Suprapubic skin (tissue), 4 donors: ENCODE results near the gene KIF22. TPM values are rescaled to one million over a fixed set of nuclear protein-coding genes. Genes with fewer than 3 reads are reported as not detected.
A peak's percentile ranks its signal among the peaks of the same experiment; 100 is the strongest.
"Not testable (repeated sequence)": the region's sequence is repeated elsewhere in the genome, so short reads cannot be mapped to it uniquely, and the experiment has no call there.

Experiments used
- DNase-seq, 2 donors: peaks; one replicate each; pipeline ENCODE4 v3.0.0-alpha.2; 2019; ENCODE audit warnings: low spot score in 2 of 2
- H3K27ac ChIP-seq: fragments of 200-600 bp; sonication (generic); one replicate; pipeline ENCODE4 v1.5.1; 2019
- H3K27me3 ChIP-seq: fragments of 200-600 bp; sonication (generic); one replicate; pipeline ENCODE4 v1.5.1; 2019
- H3K36me3 ChIP-seq: fragments of 200-600 bp; sonication (generic); one replicate; pipeline ENCODE4 v1.5.1; 2019
- H3K4me1 ChIP-seq: fragments of 200-600 bp; sonication (generic); one replicate; pipeline ENCODE4 v1.5.1; 2019
- H3K4me3 ChIP-seq: fragments of 200-600 bp; sonication (generic); one replicate; pipeline ENCODE4 v1.5.1; 2019; ENCODE audit warnings: mild to moderate bottlenecking
- H3K9me3 ChIP-seq: fragments of 200-600 bp; sonication (generic); one replicate; pipeline ENCODE4 v1.5.1; 2019
- EP300 ChIP-seq: sonication (generic); formaldehyde crosslinking; IDR thresholded peaks from one replicate; pipeline ENCODE4 v1.6.1; 2017; ENCODE audit warnings: antibody characterized with exemption
- POLR2A ChIP-seq, 2 donors: fragments of 450-650 bp; IDR thresholded peaks; one replicate each; pipeline ENCODE4 v1.6.1; 2017; ENCODE audit warnings: antibody characterized with exemption in 2 of 2, mild to moderate bottlenecking in 2 of 2, moderate library complexity in 2 of 2
- POLR2AphosphoS5 ChIP-seq, 3 donors: sonication (generic); formaldehyde crosslinking; IDR thresholded peaks; one replicate each; pipeline ENCODE4 v1.6.1; 2017; ENCODE audit warnings: antibody characterized with exemption in 3 of 3
- WGBS: methylation state at CpG from one replicate; pipeline ENCODE4 v1.1.5; 2018; 5-methylcytosine and 5-hydroxymethylcytosine counted together
- total RNA-seq, 4 donors: library from RNA; depleted of rRNA; stranded (reverse); fragments of >200 nt; gene quantifications; one replicate each; pipeline ENCODE4 v1.1.0, GENCODE V29; 2016
- TF ChIP-seq, protein P1 (sequence below), 2 donors: fragments of 200-600 bp in 1 of 2; fragments of 450-650 bp in 1 of 2; sonication (generic) in 1 of 2; IDR thresholded peaks; one replicate each; pipeline ENCODE4 v1.5.1; 2016 to 2019; ENCODE audit warnings: antibody characterized with exemption in 2 of 2, mild to moderate bottlenecking in 1 of 2, moderate library complexity in 1 of 2

KIF22 gene
- total RNA-seq, 4 donors from 2014 or later, result 42.8 to 65.7 (median 55.1) TPM

- H3K4me3 ChIP-seq, result no peak within 1 kb of the TSS
- H3K27ac ChIP-seq, result no peak within 1 kb of the TSS
- no peak for DNase-seq
- no peaks in the 10 kb centered on the region for H3K4me1 ChIP-seq
- TF ChIP-seq EP300 (no peak), POLR2A (IDR thresholded peaks at IDR 0.05) (no peak), POLR2AphosphoS5 (IDR thresholded peaks at IDR 0.05) (no peak)
- TF ChIP-seq, protein P1, sequence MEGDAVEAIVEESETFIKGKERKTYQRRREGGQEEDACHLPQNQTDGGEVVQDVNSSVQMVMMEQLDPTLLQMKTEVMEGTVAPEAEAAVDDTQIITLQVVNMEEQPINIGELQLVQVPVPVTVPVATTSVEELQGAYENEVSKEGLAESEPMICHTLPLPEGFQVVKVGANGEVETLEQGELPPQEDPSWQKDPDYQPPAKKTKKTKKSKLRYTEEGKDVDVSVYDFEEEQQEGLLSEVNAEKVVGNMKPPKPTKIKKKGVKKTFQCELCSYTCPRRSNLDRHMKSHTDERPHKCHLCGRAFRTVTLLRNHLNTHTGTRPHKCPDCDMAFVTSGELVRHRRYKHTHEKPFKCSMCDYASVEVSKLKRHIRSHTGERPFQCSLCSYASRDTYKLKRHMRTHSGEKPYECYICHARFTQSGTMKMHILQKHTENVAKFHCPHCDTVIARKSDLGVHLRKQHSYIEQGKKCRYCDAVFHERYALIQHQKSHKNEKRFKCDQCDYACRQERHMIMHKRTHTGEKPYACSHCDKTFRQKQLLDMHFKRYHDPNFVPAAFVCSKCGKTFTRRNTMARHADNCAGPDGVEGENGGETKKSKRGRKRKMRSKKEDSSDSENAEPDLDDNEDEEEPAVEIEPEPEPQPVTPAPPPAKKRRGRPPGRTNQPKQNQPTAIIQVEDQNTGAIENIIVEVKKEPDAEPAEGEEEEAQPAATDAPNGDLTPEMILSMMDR (IDR thresholded peaks at IDR 0.05), result no peak
- H3K9me3 ChIP-seq, result no peaks in the 10 kb centered on the region
- H3K27me3 ChIP-seq, result peaks cover 12% of the 10 kb centered on the region
- no peaks in the 10 kb centered on the region for H3K36me3 ChIP-seq
- 88% methylated on average over 10 of the region's 10 CpGs for WGBS
Measured at GRCh38 chr16:29777576-29778350, 12.8 kb upstream of the KIF22 start, which contains the start of gene ZG16. Gene ZG16 (plus strand): TSS chr16:29778256. CDS start chr16:29779267, 1,011 bp downstream.

- peaks cover under 1% of the 10 kb centered on the region for H3K4me1 ChIP-seq
- DNase-seq, result no peak
- H3K4me3 ChIP-seq, result no peak overlapping the region
- whole genome bisulfite sequencing, result 39% methylated on average over 10 of the region's 10 CpGs
- peaks cover 12% of the 10 kb centered on the region for H3K27me3 ChIP-seq
- TF ChIP-seq, protein P1 (IDR thresholded peaks at IDR 0.05), result no peak
- TF ChIP-seq POLR2A (IDR thresholded peaks at IDR 0.05) (no peak), POLR2AphosphoS5 (IDR thresholded peaks at IDR 0.05) (no peak), EP300 (no peak)
- H3K27ac ChIP-seq, result no peak overlapping the region
- H3K36me3 ChIP-seq, result no peaks in the 10 kb centered on the region
- H3K9me3 ChIP-seq, result no peaks in the 10 kb centered on the region
Measured at GRCh38 chr16:29779474-29779873, 11.1 kb upstream of the KIF22 start.

DNA sequence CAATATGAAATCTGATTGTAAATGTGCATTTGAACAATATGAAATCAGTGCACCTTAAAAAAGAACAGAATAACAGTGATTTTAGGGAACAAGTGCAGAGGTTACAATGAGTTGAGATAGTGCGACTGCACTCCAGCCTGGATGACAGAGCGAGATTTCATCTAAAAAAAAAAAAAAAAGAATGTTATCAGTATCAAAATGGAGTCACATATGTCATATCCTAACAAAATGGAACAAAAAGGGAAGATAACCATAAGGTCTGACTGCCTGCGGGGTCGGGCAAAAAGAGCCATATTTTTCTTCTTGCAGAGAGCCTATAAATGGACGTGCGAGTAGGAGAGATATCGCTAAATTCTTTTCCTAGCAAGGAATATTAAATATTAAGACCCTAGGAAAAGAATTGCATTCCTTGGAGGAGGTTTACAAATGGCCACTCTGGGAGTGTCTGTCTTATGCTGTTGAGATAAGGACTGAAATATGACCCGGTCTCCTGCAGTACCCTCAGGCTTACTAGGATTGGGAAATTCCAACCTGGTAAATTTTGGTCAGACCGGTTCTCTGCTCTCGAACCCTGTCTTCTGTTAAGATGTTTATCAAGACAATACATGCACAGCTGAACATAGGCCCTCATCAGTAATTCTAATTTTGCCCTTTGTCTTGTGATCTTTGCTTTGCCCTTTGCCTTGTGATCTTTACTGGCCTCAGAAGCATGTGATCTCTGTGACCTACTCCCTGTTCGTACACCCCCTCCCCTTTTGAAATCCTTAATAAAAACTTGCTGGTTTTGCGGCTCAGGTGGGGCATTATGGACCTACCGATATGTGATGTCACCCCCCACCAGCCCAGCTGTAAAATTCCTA, 7.2 kb upstream of the KIF22 start:
- Histone ChIP-seq H3K4me1 (peaks cover 11% of the 10 kb centered on the region), H3K27me3 (peaks cover 12% of the 10 kb centered on the region)
- not testable (repeated sequence) for H3K36me3 ChIP-seq, H3K27ac ChIP-seq, H3K4me3 ChIP-seq, DNase-seq, H3K9me3 ChIP-seq
- 62% methylated on average over 13 of the region's 13 CpGs for WGBS

GRCh38 chr16:29784157-29784556, 6.4 kb upstream of the KIF22 start:
- 89% methylated on average over 2 of the region's 2 CpGs for WGBS
- Histone ChIP-seq H3K4me3 (no peak overlapping the region), H3K4me1 (peaks cover 11% of the 10 kb centered on the region), H3K27me3 (peaks cover 8% of the 10 kb centered on the region), H3K27ac (no peak overlapping the region), H3K36me3 (no peaks in the 10 kb centered on the region), H3K9me3 (no peaks in the 10 kb centered on the region)
- no peak for DNase-seq
- TF ChIP-seq EP300 (no peak), POLR2A (IDR thresholded peaks at IDR 0.05) (no peak), POLR2AphosphoS5 (IDR thresholded peaks at IDR 0.05) (no peak)
- TF ChIP-seq, protein P1 (IDR thresholded peaks at IDR 0.05), result no peak

- Histone ChIP-seq H3K4me3 (peak overlapping the region; percentile 29), H3K4me1 (peaks cover 18% of the 10 kb centered on the region), H3K9me3 (no peaks in the 10 kb centered on the region), H3K27ac (no peak overlapping the region), H3K36me3 (no peaks in the 10 kb centered on the region), H3K27me3 (peaks cover 1% of the 10 kb centered on the region)
- DNase-seq, result peak; percentile 80 to 89
- WGBS, result 36% methylated on average over 36 of the region's 38 CpGs
- TF ChIP-seq POLR2AphosphoS5 (IDR thresholded peaks at IDR 0.05) (no peak), POLR2A (IDR thresholded peaks at IDR 0.05) (no peak)
- TF ChIP-seq, protein P1 (IDR thresholded peaks at IDR 0.05), result peak; percentile 23 to 75
Measured at GRCh38 chr16:29784901-29785500, 5.5 kb upstream of the KIF22 start.

DNA sequence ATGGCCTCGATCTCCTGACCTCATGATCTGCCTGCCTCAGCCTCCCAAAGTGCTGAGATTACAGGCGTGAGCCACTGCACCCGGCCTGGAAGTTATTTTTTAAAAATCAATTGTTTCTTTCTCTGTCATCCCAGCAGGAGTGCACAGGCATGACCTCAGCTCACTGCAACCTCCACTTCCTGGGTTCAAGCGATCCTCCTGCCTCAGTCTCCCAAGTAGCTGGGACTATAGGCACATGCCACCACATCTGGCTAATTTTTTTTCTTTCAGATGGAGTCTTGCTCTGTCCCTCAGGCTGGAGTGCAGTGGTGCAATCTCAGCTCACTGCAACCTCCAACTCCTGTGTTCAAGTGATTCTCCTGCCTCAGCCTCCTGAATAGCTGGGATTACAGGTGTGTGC, 3.4 kb upstream of the KIF22 start:
- H3K27ac ChIP-seq, H3K36me3 ChIP-seq, DNase-seq, H3K27me3 ChIP-seq, H3K4me3 ChIP-seq, H3K9me3 ChIP-seq: not testable (repeated sequence)
- WGBS, result 93% methylated on average over 4 of the region's 4 CpGs
- H3K4me1 ChIP-seq, result peaks cover 30% of the 10 kb centered on the region
